Suppressor macrophage treated with lipopolysaccharide for 1 hour (primary cell): ENCODE measurements around the gene TJP1.
A peak's percentile ranks its signal among the peaks of the same experiment; 100 is the strongest.

ENCODE experiments used
- DNase-seq, 3 donors: peaks; one replicate each; pipeline ENCODE4 v3.0.0-alpha.2; 2020 to 2022

TJP1 gene

DNA sequence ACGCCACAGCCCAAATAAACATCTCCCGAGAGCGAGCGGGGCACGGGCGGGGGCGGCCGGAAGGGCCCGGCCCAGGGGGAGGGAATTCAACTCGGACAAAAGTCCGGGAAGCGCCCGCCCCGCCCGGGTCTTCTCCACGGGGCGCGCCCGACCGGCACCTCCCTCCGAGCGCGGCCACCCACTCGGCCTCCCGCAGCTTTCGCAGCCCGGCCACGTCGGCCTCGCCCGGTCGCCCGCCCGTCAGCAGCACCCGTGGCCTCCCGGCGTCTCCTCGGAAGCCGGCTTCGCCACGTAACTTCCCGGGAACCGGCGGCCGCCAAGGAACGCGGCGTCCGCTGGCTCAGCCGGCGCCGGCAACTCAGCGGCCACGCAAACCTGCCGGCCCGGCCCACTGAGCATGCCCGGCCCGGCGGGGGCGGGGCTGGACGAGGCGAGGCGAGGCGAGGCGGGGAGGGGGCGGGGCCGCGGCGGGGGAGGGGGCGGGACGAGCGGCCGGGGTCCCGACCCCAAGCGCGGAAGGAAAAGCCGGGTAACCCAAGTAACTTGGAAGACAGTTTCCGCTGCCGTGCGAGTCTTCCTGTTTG is at the start of gene TJP1:
Gene TJP1 (minus strand): TSS at position 369 of the 584 bp plus-strand sequence. CDS start 440 bp downstream, outside the sequence.
- DNase-seq = peak; percentile 42 to 71 (median 53)

DNA sequence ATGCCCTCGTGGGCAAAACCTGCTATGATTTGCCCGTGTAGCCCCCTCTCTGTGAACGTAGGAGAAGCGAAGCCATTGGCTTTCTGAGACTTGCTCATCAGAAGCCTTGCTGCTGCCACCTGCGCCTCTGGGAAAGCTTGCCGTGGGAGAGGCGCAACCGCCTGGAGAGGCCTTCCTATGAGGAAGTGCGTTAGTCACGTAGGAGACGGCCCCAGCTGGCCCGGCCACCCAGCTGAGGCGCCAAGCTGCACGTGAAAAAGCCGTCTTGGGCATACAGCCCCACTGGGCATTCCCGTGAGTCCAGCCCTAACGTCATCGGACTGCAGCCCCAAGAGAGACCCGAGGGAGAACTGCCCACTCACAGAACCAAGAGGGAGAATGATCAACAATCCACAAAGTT is 49.1 kb upstream of the TJP1 start:
- no peak for DNase-seq

DNA sequence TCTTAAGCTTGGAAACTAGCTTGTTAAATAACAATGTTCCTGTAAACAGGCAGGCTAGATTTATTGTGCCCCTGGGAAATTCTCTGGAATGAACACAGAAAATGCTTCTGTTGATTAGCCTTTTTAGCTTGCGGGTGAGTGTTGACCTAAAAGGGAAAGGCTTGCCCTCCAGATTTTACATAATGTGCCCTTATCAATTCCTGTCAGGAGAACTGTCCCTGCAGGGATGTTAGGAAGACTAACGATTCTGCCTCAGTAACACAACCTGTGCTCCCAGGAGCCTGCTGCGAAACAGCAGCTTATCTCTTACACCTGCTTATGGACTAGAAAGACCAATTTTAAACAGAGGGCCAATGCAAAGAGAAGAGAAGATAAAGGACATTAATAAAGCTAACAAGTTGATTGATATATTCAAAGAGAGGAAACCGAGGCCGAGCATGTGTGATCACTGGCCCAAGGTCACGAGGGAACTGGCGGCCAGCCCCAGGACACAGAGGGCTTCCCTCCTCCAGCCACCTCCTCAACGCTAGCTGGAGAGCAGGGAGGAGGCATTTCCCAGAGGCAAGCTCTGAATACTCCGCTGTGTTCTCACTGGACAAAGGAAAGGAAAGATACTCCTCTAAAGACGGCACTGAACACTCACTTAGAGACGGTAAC is 48.4 kb upstream of the TJP1 start:
- DNase-seq = no peak

DNA sequence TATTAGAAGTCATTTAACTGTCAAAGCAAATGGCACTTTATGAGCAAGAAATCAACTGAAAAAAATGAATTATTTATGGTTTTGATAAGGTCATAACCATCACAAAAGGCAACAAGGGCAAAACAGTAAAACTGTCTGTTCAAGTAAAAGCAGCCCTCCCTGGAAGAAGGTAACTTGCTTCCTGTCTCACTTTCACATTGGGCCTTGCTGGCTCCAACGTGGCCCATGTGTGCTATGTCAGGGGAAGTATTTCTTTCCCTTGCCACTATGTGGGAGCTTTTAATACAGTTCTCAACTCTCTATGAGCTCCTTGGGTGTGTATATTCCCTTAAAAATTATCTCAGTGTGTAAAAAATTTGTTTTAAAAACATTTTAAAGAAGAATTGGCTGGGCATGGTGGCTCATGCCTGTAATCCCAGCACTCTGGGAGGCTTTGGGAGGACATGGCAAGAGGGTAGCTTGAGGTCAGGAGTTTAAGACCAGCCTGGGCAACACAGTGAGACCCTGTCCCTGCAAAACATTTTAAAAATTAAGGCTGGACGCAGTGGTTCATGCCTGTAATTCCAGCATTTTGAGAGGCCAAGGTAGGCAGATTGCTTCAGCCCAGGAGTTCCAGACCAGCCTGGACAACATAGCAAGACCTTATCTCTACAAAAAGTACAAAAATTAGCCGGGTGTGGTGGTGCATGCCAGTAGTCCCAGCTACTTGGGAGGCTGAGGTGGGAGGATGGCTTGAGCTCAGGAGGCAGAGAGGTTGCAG is 45.2 kb upstream of the TJP1 start:
- DNase-seq = no peak

DNA sequence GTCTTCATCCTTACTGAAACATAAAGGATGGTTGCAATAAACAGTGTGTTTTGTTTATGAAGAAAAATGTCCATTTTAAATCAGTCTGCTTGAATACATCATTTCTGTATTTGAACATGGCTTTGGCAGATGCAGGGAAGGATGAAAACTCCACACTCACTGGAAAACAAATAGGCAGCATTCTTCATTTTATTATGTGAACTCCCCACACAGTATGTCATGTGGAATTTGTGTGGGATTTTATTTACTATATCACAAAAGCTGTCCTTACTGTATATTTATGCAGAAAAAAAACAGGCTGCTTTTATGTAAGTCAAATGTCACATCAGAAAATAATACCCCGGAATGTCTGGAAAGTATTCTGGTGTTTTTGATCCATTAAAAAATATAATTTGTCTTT is 44.1 kb upstream of the TJP1 start:
- DNase-seq = no peak

DNA sequence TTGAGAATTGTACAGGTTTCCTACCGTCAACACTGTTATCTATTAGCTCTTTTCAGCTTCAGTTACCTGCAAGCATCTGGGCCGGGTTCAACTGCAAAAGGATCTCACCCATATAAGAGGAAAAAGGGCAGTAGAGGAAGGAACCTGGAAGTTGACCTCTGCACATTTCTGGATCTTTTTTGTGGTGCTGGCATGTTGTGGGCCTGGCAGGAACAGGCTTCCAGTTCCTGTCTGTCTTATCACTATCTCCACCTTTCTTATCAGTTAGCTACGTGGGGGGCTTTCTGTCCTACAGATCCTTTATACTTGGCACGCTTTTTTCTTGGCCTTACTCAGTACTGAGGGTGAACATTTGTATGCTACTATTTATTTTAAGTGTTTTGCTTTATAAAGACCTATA is 42.2 kb upstream of the TJP1 start:
- no peak for DNase-seq

DNA sequence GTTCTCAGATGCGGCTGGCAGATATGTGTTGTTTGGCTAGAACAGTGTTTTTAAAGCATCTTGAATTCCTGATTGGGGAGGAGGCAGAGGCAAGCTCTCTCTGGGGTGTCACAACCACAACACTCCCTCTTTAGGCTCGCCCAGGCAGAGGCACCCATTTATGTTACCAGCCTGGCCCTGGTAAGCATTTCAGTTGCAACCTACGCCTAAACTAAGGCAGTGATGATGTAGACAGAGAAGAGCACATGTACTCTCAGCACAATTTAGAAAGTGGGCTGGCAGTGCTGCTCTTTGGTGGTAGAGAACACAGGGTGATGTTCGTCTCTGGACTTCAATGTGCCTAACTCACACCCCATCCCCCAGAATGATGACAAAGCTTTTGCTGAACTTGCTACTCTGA is 41.2 kb upstream of the TJP1 start:
- DNase-seq = no peak

DNA sequence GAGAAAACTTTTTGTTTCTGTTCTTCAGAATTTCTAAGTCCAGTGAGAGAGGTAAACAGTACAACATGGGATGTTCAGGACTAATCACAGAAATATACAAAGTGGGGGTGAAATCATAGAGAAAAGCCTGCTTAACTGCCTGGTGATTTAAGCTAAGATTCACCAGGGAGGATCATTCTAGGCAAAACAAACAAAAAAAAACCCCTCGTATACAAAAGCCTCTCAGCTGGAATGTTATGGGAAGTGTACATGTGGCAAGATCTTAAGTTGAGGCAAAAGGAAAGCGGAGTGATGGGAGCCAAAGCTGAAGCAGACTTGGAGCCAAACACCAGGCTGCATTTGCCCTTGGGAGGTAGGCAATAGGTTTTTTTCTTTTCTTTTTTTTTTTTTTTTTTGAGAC is 40.0 kb upstream of the TJP1 start:
- DNase-seq = no peak

DNA sequence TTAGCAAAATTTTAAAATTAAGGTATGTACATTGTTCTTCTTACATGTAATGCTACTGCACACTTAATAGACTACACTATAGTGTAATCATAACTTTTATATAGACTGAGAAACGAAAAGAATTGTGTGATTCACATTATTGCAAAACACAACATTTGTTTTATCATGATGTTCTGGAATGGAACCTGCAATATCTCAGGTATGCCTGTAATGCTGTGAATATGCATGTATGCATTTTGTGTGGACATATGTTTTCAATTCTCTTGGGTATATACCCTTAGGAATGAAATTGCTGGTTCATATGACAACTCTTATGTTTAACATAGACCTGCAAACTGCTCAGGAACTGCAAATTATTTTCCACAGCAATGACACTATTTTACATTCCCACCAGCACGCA is 38.6 kb upstream of the TJP1 start:
- DNase-seq = no peak

DNA sequence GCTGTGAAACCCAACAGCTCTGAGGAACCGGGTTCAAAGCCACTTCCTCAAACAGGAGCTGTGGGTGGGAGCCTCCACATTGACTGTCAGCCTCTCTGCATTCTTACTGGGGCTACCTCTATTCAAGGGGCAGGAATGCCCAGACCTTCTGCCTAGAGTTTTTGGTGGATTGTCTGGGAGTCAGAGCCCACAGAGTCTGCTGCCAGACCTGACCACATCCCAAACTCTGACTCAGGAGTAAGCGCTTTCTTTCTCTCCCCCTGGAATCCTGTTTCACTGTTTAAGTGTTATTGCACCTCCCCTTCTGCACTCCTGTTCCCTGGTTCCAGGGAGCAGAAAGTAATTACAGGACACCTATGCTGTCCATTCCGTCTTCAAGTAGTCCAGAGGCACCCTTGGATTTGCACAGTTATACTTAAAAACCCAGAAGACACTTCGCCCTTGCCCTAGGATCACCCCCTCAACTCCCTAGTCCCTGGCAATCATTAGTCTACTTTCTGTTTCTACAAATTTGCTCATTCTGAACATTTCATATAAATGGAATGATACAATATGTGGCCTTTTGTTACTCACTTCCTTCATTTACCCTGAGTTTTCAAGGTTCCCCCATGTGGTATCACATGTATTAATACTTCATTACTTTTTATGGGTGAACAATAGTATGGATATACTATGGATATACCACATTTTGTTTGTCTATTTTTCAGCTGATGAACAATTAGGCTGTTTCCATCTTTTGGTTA is 37.9 kb upstream of the TJP1 start:
- no peak for DNase-seq

DNA sequence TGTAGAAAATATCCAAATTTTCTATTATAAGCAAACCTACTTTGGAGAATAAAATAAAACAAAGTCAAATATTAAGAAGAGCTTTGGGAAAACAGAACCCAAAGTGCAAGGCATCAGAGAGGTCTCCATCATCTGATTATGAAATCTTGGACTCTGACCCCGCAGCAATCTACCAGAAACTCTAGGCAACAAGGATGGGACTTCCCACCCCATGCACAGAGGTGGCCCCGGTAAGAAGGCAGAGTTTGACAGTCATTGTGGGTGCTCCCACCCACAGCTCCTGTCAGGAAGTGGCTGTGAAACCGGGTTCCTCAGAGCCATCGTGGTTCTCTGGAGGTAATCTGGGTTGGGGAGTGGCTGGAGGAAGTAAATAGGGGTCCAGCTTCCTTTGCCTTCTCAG is 37.0 kb upstream of the TJP1 start:
- DNase-seq = no peak

DNA sequence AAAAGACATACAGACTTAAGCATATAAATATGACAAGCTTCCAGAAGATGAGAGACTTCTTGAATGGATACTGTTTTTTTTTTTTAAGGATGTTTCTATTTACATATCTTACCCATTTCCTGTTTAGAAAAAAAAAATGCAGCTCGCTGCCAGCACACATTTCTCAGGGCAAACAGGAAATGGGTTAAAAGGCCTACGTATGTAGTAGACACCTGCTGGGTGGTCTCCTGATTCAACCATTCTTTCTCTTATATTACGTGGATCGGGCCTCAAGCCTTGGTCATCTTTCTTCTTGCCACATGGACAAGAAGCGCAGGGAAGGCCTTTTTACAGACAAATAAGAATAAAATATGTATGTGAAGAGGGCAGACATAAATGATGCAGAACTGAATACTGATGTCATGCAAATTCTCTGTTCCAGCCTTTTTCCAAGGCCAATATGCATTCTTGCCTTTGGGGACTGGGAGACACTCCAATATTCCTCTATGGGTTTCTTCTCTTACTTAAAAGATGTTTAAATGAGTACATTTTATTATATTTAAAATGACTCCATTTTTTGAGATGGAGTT is 35.0 kb upstream of the TJP1 start:
- DNase-seq = no peak

DNA sequence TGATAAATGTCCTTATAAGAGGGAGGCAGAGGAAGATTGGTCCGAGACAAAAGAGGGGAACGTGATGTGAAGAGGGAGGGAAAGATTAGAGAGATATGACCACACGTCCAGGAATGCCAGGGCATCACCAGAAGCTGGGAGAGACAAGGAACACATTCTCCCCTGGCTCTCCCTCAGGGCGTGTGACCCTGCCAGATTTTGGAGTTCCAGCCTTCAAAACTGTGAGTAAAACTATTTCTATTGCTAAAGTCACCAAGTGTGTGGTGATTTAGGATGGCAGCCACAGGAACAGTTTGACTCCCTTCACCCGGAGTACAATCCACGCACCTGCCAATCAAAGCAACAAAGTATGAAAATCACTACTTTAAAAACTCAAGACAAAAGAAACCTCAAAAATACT is 32.1 kb upstream of the TJP1 start:
- no peak for DNase-seq

DNA sequence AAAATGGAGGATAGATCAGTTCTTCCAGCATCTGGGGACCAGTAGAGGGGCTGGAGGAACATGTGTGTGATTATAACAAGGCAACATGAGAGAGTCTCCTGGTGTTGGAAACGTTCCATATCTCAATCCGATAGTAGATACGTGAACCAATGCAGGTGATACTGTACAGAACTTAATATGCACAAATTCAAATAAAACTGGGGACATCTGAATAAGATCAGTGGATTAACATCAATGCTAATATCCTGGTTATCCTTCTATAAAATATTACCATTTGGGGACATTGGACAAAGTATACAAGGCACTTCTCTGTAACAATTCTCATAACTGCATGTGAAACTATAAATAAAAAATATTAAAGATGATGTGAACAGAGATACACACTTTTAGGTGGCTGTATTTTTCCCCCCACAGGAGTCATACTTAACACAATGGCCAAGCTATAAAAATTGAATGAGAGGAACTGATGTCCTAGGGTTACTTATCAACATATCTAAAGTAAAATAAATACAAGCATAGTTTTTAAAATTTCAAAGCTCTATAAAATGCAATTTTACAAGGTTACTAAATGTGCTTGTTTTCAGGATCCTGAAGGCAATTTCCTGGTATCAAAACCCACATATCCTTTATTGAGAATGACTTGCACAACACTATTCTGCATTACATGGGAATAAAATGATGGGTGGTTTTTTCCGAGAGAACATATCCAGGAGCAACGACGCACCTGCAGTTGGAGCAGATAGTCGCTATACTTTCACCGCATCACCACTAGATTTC is 31.1 kb upstream of the TJP1 start:
- no peak for DNase-seq

DNA sequence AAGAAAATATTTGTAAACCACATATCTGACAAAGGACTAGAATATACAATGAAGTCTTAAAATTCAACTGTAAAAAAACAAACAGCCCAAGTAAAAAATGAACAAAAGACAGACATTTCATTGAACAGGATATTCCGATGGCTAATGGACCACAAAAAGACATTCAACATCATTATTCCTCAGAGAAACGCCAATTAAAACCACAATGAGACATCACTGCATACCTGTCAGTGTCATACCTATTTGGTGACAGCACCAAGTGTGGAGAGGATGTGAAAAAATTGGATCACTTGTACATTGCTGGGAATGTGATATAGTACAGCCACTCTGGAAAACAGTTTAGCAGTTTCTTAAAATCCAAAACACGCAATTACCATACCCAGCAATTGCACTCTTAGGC is 29.9 kb upstream of the TJP1 start:
- no peak for DNase-seq

DNA sequence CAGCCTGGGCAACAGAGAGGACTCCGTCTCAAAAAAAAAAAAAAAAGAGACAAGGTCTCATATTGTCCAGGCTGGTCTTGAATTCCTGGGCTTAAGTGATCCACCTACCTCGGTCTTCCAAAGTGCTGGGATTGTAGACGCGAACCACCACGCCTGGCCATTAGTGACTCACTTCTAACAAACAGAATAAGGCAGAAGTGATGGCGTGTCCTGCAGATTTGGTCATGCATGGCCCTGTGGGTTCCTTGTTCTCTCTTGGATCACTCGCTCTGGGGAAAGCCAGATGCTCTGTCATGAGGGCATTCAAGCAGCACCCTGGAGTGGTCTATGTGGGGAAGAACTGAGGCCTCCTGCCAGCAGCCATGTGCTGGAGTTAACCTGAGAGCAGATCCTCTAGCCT is 27.4 kb upstream of the TJP1 start:
- DNase-seq = no peak

DNA sequence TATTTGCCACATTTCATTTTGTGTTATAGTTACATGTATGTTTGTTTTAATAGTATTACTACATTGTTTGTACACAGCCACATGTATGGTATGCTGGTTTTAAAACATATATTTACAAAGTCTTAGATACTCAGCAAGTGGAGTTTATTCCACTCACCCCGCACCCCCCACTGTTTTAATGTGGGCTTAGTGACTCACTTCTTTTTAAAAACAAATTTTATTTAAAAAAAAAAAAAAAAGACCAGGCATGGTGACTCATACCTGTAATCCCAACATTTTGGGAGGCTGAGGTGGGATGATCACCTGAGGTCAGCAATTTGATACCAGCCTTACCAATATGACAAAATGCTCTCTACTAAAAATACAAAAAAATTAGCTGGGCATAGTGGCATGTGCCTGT is 26.9 kb upstream of the TJP1 start:
- no peak for DNase-seq

DNA sequence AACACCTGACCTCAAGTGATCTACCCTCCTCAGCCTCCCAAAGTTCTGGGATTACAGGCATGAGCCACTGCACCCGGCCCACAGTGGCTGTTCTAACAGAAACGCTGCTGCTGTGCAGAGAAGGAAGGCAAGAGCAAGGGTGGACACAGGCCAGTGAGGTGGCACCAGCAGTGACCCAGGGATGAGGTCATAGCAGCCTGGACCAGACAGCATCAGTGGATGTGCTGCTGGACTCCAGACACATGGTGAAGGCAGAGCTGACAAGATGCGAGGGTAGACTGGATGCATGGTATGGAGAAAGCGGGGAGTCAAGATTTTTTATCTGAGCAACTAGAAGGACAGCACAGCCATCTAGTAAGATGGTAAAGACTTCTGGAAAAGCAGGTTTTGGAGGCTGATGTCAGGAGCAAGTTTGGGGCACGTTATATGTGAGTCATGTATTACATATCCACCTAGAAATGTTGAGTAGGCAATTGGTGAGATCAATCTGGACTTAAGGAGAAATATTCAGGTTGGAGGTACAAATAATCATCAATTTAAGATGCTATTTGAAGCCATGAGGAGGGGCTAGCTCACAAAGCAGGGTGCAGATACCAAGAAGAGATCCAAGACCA is 22.1 kb upstream of the TJP1 start:
- DNase-seq = no peak

DNA sequence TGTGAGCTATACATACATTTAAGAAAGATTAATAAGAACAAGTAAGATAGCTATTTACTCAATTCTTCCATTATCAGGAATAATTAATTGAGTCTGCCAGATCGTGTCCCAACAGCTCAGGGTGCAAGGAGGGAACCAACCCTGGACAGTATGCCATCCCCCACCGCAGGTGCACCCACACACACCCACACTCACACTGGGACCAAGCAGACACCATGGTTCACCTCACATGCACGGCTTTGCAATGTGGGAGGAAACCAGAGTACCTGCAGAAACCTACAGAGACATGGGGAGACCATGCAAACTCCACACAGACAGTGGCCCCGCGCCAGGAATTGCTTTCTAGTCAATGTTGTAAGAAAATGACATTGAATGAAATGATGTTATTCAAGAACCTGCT is 20.0 kb upstream of the TJP1 start:
- DNase-seq = no peak

DNA sequence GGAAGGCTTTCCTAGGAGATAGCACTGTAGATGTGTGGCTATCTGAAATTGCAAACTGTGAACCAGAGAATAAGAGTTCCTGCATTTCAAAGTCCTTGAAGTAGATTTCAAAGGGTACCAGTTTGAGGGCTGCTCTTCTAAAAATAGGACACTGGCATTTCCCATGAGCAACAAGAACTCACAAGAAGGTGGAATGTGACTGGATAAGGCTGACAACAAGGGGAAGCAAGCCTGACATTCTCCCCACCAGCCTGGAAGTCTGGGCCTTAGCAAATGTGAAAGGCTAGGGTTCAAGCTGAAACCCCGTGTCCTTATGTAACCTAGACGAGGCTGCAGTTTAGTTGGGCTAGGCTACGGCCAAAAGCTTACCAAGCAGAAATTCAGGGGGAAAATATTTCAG is 18.7 kb upstream of the TJP1 start:
- DNase-seq = no peak

DNA sequence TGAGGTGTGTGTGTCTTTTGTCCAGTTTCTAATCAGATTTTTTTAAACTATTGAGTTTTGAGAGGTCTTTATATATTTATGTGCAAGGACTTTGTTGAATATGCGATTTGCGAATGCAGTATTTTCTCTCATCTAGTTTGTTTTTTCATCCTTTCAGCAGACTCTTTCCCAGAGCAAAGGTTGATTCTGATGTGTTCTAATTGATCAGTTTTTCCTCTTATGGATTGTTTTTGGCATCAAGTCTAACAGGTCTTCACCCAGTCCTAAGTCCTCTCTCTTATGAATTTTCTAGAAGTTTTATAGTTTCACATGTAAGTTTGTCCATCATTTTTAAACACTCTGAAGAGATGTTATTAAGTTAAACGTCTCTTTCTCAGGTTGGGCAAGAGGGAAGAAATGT is 17.8 kb upstream of the TJP1 start:
- DNase-seq = no peak

DNA sequence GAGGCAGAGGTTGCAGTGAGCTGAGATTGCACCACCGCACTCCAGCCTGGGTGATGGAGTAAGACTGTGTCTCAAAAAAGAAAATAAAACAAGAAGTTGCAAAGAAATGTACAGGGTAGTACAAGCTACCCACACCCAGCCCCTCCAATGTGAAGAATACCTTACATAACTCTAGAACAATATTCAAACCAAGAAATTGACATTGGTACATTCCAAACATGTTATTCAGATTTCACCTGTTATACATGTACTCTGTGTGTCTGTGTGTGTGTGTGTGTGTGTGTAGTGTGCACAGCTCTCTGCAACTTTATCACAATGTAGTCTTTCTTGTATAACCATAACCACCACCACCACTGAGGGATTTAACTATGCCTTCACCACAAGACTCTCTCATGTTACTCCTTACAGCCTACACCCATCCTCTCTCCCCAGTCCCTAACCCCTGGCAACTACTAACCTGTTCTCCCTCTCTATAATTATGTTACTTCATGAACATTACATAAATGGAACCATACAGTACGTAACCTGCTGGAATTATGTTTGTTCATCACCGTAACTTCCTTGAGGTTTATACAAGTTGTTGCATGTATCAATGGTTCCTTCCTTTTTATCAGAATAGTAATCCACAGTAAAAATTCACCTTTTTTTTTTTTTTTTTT is 16.2 kb upstream of the TJP1 start:
- no peak for DNase-seq
